ENCODE measurements around the gene UGP2.

UGP2 gene

GRCh38 chr2:63845866-63846265 lies 4.2 kb downstream of the UGP2 start:
- H3K4me3 ChIP-seq (ENCODE audit: low read depth, low read length): no peak overlapping the region
- POLR2A ChIA-PET: interaction anchor here (0.7 to 1.1 kb wide), 2 partner anchors 20 to 677 kb away, joined by 3 to 5 read pairs; no protein-coding TSS in a partner anchor
- H3K27ac ChIP-seq (ENCODE audit: extremely low read depth, low read depth, low read length): no peak overlapping the region
- CTCF ChIA-PET: interaction anchor here (0.6 to 1.3 kb wide), 4 partner anchors 16 to 246 kb away, joined by 3 to 7 read pairs (median 4); no protein-coding TSS in a partner anchor
- H3K36me3 ChIP-seq (ENCODE audit: control insufficient read depth in 2 of 2, insufficient read depth in 1 of 2, low read length in 2 of 2): no peaks in the 10 kb centered on the region
- no peaks in the 10 kb centered on the region for H3K9me3 ChIP-seq (ENCODE audit: control insufficient read depth, insufficient read depth, low read depth, low read length)
- H3K4me1 ChIP-seq (ENCODE audit: control insufficient read depth, insufficient read depth, low read length): peaks cover 18% of the 10 kb centered on the region
- TF ChIP-seq MZF1 (tag by site-specific recombination; IDR thresholded peaks at IDR 0.05; ENCODE audit: borderline replicate concordance) (no peak), ZFP69B (tag by site-specific recombination; IDR thresholded peaks at IDR 0.05) (no peak), ZNF596 (tag by site-specific recombination; IDR thresholded peaks at IDR 0.05) (no peak), PRDM2 (tag by site-specific recombination; IDR thresholded peaks at IDR 0.05; ENCODE audit: borderline replicate concordance) (no peak), ZBTB7A (tag by site-specific recombination; IDR thresholded peaks at IDR 0.05; ENCODE audit: low read depth) (no peak), SALL2 (tag by site-specific recombination; IDR thresholded peaks at IDR 0.05; ENCODE audit: borderline replicate concordance) (no peak), HOXD13 (CRISPR knock-in tag; IDR thresholded peaks at IDR 0.05; ENCODE audit: borderline replicate concordance) (no peak), ZNF704 (tag by site-specific recombination; IDR thresholded peaks at IDR 0.05) (no peak), RBAK (tag by site-specific recombination; IDR thresholded peaks at IDR 0.05) (no peak), ZNF555 (tag by site-specific recombination; conservative IDR thresholded peaks at IDR 0.05) (no peak), ZNF843 (tag by site-specific recombination; IDR thresholded peaks at IDR 0.05) (no peak), ZNF184 (tag by site-specific recombination; IDR thresholded peaks at IDR 0.05) (no peak), ZBTB21 (tag by site-specific recombination; IDR thresholded peaks at IDR 0.05) (no peak), KLF7 (tag by site-specific recombination; IDR thresholded peaks at IDR 0.05; ENCODE audit: borderline replicate concordance) (no peak), PBX3 (CRISPR knock-in tag; IDR thresholded peaks at IDR 0.05) (no peak), ZNF16 (tag by site-specific recombination; IDR thresholded peaks at IDR 0.05; ENCODE audit: low read depth) (no peak), ZNF560 (tag by site-specific recombination; IDR thresholded peaks at IDR 0.05; ENCODE audit: borderline replicate concordance) (no peak)

GRCh38 chr2:63846487-63846886 lies 4.8 kb downstream of the UGP2 start:
- Histone ChIP-seq H3K4me3 (ENCODE audit: low read depth, low read length) (no peak overlapping the region), H3K9me3 (ENCODE audit: control insufficient read depth, insufficient read depth, low read depth, low read length) (no peaks in the 10 kb centered on the region), H3K4me1 (ENCODE audit: control insufficient read depth, insufficient read depth, low read length) (peaks cover 18% of the 10 kb centered on the region), H3K27ac (ENCODE audit: extremely low read depth, low read depth, low read length) (no peak overlapping the region), H3K36me3 (ENCODE audit: control insufficient read depth in 2 of 2, insufficient read depth in 1 of 2, low read length in 2 of 2) (no peaks in the 10 kb centered on the region)
- CTCF ChIA-PET: interaction anchor here (0.6 to 1.3 kb wide), 3 partner anchors 15 to 247 kb away, joined by 3 to 6 read pairs (median 3); no protein-coding TSS in a partner anchor
- POLR2A ChIA-PET: no interaction called here
- TF ChIP-seq REST (tag by site-specific recombination; IDR thresholded peaks at IDR 0.05): no peak
- TF ChIP-seq ZBTB44 (tag by site-specific recombination; IDR thresholded peaks at IDR 0.05): no peak
- TF ChIP-seq ZNF624 (tag by site-specific recombination; IDR thresholded peaks at IDR 0.05): no peak
- TF ChIP-seq ZNF350 (tag by site-specific recombination; IDR thresholded peaks at IDR 0.05): no peak
